Bronchial smooth muscle cell (primary cell): ENCODE results near the gene MMP27. TPM values are rescaled to one million over a fixed set of nuclear protein-coding genes. Genes with fewer than 3 reads are reported as not detected.

Experiments used
- total RNA-seq: library from RNA; depleted of rRNA; stranded (reverse); fragments of >200 nt; gene quantifications from 2 replicates; pipeline ENCODE4 v1.2.1, GENCODE V29; 2014

Gene MMP27
- not detected in 2 replicates for total RNA-seq

DNA sequence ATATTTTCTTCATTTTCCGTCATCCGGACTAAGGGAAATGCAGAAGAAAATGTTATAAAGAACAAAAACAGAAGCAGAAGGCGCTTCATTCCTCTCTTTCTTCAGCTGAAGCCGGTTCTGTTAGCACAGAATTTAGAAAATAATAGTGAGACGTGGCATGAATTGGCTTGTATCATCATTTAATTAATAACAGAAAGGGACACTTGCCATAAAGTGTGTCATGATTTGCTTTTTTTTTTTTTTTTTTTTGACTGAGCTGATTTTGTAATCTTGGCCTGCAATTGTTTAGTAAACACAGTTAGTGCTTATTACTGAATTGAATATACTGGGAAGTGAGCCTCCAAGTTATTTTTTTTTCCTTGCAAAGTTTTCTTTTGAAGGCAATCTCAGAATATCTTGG is at the start of gene MMP27:
Gene MMP27 (minus strand): TSS at position 144 of the 400 bp plus-strand sequence. CDS start 55 bp downstream, at position 89.

GRCh38 chr11:102724904-102725500 is 19.4 kb upstream of the MMP27 start, which contains the start of gene MMP8:
MMP8 (minus strand) TSS chr11:102724954; CDS start chr11:102724855, 99 bp downstream.

Other genes starting within 250 kb of the MMP27 start
- not detected in 2 replicates for gene MMP7, start 175.0 kb downstream of the MMP27 start, total RNA-seq
- gene MMP20, start 80.4 kb downstream of the MMP27 start, total RNA-seq = not detected in 2 replicates
- gene MMP8, start 19.2 kb upstream of the MMP27 start, total RNA-seq = under 0.01 TPM in 1 of 2 replicates, not detected in the other
- gene MMP10, start 74.9 kb upstream of the MMP27 start, total RNA-seq = 0.79 TPM in 1 of 2 replicates, not detected in the other
- 3.1 and 528 TPM in 2 replicates for gene MMP1, start 92.4 kb upstream of the MMP27 start, total RNA-seq
- 0.52 and 19.1 TPM in 2 replicates for gene MMP3, start 137.8 kb upstream of the MMP27 start, total RNA-seq
- 0.26 and 2.8 TPM in 2 replicates for gene MMP12, start 169.2 kb upstream of the MMP27 start, total RNA-seq
- gene MMP13, start 250.0 kb upstream of the MMP27 start, total RNA-seq = not detected in 2 replicates